ENCODE results near the gene IFI6. TPM values are rescaled to one million over a fixed set of nuclear protein-coding genes. Genes with fewer than 3 reads are reported as not detected.
"Not testable (repeated sequence)": the region's sequence is repeated elsewhere in the genome, so short reads cannot be mapped to it uniquely, and the experiment has no call there.

IFI6 gene, protein sequence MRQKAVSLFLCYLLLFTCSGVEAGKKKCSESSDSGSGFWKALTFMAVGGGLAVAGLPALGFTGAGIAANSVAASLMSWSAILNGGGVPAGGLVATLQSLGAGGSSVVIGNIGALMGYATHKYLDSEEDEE
- 509 and 774 TPM in 2 replicates for total RNA-seq
- polyA plus RNA-seq (2012): 257 TPM

GRCh38 chr1:27671964-27672749, at the start of gene IFI6:
IFI6 (minus strand) TSS chr1:27672192; CDS start chr1:27669314, 2,878 bp downstream.
- DNase-seq (ENCODE audit: low read depth): peak; percentile 98

- peak; percentile 32 for DNase-seq (ENCODE audit: low read depth)
Observed at GRCh38 chr1:27719286-27720251, 47.6 kb upstream of the IFI6 start.

- DNase-seq (ENCODE audit: low read depth): no peak
Observed at GRCh38 chr1:27716262-27716895, 44.4 kb upstream of the IFI6 start.

DNA sequence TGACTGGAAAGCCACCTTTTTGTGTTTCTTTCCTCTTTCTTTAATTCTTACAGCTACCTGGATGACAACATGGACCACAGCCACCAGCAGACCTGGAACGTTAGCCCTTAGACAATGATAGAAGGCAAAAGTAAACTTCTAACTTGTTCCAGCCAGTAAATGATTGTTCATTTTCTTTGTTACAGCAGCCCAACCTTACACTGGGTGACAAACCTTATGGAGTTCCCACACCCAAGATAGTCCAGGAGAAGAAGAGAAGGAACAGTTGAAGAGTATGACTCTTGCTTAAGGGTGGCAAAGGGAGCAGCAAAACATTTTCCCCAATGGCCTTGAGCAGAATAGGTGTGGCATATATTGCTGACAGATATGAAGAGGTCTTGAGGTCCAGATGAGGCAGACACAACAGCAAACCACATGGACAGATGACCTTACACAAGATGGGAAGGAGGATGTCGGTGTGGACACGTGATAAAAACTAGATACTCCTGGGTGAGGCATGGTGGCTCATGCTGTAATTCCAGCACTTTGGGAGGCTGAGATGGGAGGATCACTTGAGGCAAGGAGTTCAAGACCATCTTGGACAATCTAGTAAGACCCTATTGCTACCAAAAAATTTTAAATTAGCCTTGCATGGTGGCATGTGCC, 42.0 kb upstream of the IFI6 start:
- DNase-seq (ENCODE audit: low read depth): no peak

DNA sequence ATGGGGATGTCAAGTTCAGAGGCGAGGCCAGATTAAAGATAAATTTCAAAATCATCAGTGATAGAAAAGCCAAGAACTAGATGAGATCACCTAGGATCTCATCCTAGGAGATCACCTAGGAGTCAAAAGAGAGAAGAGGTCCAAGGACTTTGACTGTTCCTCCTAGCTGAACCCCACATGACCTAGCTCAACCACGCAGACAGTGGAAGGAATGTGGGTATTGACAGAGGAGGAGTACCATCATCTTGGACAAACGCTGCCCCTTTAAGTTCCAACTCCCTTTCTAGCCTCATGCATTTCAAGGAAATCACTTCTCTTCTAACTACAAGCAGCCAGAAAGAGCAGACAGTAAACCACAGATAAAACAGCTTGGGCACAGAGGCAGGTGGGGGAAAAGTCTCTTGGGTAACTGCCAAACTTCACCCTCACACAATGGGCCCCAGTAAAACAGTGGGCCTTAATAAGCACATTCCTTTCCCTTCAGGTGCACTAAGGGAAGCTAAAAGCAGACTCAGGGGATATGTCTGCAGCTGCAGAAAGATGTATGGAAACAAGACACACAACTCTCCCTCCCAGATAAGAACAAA, 41.2 kb upstream of the IFI6 start:
- no peak for DNase-seq (ENCODE audit: low read depth)

DNA sequence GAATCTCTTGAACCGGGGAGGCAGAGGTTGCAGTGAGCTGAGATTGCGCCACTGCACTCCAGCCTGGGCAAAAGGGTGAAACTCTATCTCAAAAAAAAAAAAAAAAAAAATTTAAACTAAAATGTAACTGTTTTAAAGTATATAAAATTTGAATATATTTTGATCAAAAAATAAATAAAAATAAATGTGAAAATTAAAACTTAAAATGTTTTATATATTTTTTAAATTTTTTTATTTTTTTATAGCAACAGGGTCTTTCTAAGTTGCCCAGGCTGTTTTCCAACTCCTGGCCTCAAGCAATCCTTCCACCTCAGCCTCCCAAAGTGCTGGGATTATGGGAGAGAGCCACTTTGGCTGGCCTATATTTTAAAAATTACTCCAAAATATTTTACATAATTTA, 38.6 kb upstream of the IFI6 start:
- no peak for DNase-seq (ENCODE audit: low read depth)

DNA sequence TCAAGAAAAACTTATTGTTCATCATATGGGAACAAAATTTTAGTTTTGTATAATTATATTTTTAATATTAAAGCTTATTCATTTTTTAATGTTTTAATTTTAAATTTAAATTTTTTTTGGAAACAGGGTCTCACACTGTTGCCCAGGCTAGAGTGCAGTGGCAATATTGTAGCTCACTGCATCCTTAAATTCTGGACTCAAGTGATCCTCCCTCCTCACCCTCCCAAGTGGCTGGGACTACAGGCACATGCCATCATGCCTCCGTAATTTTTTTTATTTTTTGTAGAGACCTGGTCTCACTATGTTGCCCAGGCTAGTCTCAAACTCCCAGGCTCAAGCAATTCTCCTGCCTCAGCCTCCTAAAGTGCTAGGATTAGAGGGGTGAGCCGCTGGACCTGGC, 33.6 kb upstream of the IFI6 start:
- DNase-seq (ENCODE audit: low read depth): no peak

DNA sequence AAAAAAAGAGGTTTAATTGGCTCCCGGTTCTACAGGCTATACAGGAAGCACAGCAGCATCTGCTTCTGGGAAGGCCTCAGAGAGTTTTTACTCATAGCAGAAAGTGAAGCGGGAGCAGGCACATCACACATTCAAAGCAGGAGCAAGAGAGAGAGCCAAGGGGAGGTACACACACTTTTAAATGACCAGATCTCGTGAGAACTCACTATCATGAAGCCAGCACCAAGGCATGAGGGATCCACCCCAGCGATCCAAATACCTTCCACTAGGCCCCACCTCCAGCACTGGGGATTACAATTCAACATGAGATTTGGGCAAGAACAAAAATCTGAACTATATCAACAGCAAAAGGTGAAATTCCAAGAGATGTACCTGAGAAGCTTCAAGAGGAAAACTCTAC, 33.0 kb upstream of the IFI6 start:
- no peak for DNase-seq (ENCODE audit: low read depth)

- not testable (repeated sequence) for DNase-seq (ENCODE audit: low read depth)
Observed at GRCh38 chr1:27696835-27697234, 24.8 kb upstream of the IFI6 start.

GRCh38 chr1:27690183-27690582, 18.2 kb upstream of the IFI6 start:
- no peak for DNase-seq (ENCODE audit: low read depth)

DNA sequence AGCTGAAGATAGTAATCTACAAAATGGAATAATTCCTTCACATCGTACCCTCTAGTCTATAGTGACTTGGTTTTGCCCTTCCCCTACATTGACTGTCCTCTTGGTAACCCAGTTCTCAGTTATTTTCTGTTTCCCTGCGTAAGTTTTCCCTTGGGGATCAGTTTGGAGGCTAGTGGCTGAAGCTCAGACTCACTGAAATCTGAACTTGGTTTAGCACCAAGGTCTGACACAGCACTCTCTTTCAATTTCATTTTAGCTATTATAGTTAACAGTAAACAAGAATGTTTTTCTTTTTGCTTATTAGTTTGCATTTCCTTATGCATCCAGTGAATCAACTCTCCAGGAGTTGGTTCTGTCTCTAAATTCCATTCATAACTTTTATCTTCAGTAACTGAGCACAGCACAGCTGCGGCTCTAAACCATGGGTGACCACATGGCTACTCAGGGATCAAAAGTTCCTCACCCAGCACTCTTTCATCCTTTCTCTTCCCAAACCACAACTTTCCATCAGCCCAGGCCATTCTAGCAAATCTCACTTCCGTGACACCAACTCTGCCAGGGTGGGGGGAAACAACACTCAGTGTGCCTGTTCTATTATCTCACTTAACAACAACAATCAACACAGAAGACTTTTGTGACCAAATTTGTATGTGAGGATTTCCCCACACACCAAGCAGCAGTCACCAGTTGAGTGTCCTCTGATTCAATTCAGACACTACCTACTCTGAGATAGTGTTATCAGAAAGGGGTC, 17.6 kb upstream of the IFI6 start:
- peak; percentile 95 for DNase-seq (ENCODE audit: low read depth)

- peak; percentile 56 for DNase-seq (ENCODE audit: low read depth)
Observed at GRCh38 chr1:27687906-27688305, 15.9 kb upstream of the IFI6 start.

DNA sequence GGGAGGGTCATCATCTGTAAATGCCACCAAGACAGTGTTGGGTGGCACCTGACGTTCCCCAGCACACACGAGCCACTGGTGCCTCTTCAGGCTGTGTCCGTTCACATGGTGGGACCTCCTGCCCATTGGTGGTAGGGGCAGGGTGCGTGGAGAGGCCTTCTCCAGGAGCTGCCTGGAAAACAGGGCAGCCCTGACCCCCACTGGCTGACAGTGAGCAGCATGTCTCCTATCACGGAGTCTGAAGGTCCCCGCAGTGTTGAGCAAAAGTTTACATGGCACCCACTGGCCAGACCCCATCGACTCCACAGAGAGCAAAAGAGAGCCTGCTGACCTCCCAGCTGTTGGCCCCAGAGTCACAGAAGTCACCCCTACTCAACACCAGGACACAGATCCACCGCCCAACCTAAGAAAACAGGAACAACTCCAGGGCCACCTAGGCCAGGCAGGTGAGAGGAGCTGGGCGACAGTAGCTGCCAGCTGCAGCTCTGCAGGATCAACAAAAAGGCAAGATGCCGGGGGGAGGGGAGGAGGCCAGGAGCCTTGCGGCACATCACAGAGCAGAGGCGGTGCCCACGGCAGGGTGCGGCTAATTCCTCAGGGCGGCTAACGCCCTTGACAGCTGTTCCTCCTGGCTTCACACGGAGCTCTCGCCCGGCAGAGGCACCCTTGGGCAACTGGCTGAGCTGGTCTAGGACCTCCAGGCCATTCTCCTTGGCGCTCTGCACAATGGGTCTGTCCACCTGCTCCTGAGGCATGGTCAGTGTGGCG, 14.4 kb upstream of the IFI6 start:
- peak; percentile 90 for DNase-seq (ENCODE audit: low read depth)

DNA sequence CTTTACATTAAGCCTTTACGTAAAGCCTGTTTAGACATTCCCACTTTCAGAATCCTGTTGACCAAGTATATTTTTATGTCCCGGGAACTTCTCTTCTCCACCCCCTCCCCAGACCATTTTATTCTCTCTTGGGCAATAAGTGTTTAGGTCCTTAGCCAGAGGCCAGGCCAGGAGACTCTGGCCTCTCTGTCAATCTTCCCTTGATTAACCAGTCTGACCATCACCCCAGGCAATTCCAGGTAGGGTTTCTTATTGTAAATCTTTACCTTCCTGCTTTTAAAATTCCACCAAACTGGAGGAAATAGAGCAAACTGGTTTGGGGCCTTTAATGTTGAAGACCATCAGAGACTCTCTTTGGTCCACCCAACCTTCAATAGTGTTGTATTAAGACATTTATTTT, 12.2 kb upstream of the IFI6 start:
- DNase-seq (ENCODE audit: low read depth): no peak

- DNase-seq (ENCODE audit: low read depth): no peak
Observed at GRCh38 chr1:27682351-27682944, 10.5 kb upstream of the IFI6 start.

DNA sequence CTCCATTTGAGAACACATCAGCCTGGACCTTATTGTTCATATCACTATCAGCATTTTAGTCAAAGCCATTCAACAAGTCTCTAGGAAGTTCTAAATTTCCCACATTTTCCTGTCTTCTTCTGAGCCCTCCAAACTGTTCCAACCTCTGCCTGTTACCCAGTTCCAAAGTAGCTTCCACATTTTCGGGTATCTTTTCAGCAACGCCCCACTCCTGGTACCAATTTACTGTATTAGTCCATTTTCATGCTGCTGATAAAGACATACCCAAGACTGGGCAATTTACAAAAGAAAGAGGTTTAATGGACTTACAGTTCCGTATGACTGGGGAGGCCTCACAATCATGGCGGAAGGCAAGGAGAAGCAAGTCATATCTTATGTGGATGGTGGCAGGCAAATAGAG, 9.6 kb upstream of the IFI6 start:
- DNase-seq (ENCODE audit: low read depth): not testable (repeated sequence)

GRCh38 chr1:27680225-27680791, 8.3 kb upstream of the IFI6 start:
- not testable (repeated sequence) for DNase-seq (ENCODE audit: low read depth)

GRCh38 chr1:27678747-27679146, 6.8 kb upstream of the IFI6 start:
- DNase-seq (ENCODE audit: low read depth): no peak
